ENCODE data around the gene DES. TPM values are rescaled to one million over a fixed set of nuclear protein-coding genes. Genes with fewer than 3 reads are reported as not detected.
A peak's percentile ranks its signal among the peaks of the same experiment; 100 is the strongest.

DES gene
- total and polyA plus RNA-seq, 4 donors, result 23.9 to 108 (median 57.9) TPM

- peaks cover 0 to 12% (median 9%) of the 10 kb centered on the region in 5 donors for H3K4me1 ChIP-seq (ENCODE audit: control insufficient read depth in 5 of 5, insufficient read depth in 5 of 5, low read length in 5 of 5)
- peak overlapping the region in 1 of 2 donors; percentile 95 for H3K27ac ChIP-seq (ENCODE audit: low read depth in 1 of 2, low read length in 1 of 2)
- TF ChIP-seq CTCF (IDR thresholded peaks at IDR 0.05; ENCODE audit: control extremely low read depth, extremely low read depth), result no peak
Observed at GRCh38 chr2:219417374-219417773, 803 bp upstream of the DES start.

GRCh38 chr2:219419012-219419324, 791 bp downstream of the DES start:
- Histone ChIP-seq H3K27ac (ENCODE audit: low read depth in 1 of 2, low read length in 1 of 2) (peak overlapping the region in 1 of 2 donors; percentile 95), H3K4me3 (peak overlapping the region; percentile 5), H3K9ac (ENCODE audit: insufficient read depth in 1 of 2, low read length in 2 of 2) (no peak overlapping the region), H3K27me3 (ENCODE audit: control insufficient read depth in 3 of 3, insufficient read depth in 3 of 3, low read length in 2 of 3) (peaks cover 0 to 19% (median 0%) of the 10 kb centered on the region in 3 donors), H3K9me3 (ENCODE audit: control insufficient read depth in 4 of 4, insufficient read depth in 3 of 4, low read length in 3 of 4) (no peaks in the 10 kb centered on the region), H3K4me1 (ENCODE audit: control insufficient read depth in 5 of 5, insufficient read depth in 5 of 5, low read length in 5 of 5) (peaks cover 0 to 12% (median 9%) of the 10 kb centered on the region in 5 donors), H3K36me3 (ENCODE audit: control insufficient read depth in 4 of 4, insufficient read depth in 4 of 4, low read length in 4 of 4) (no peaks in the 10 kb centered on the region)
- TF ChIP-seq CTCF (IDR thresholded peaks at IDR 0.05; ENCODE audit: control extremely low read depth, extremely low read depth), result no peak
- WGBS, 2 donors, result 44 to 49% methylated on average over 11 to 12 of the region's 12 CpGs
- DNase-seq, result no peak
- ATAC-seq (ENCODE audit: insufficient read depth, low FRiP score), result no peak

More at GRCh38 chr2:219417374-219417773, 803 bp upstream of the DES start:
- Histone ChIP-seq H3K9ac (ENCODE audit: insufficient read depth in 1 of 2, low read length in 2 of 2) (no peak overlapping the region), H3K36me3 (ENCODE audit: control insufficient read depth in 4 of 4, insufficient read depth in 4 of 4, low read length in 4 of 4) (no peaks in the 10 kb centered on the region), H3K4me3 (no peak overlapping the region), H3K27me3 (ENCODE audit: control insufficient read depth in 3 of 3, insufficient read depth in 3 of 3, low read length in 2 of 3) (peaks cover 0 to 19% (median 0%) of the 10 kb centered on the region in 3 donors), H3K9me3 (ENCODE audit: control insufficient read depth in 4 of 4, insufficient read depth in 3 of 4, low read length in 3 of 4) (no peaks in the 10 kb centered on the region)
- DNase-seq (peak in 1 of 3 donors; percentile 38), ATAC-seq (ENCODE audit: insufficient read depth, low FRiP score) (no peak)
- 69 to 80% methylated on average over 9 of the region's 9 CpGs for WGBS, 2 donors

GRCh38 chr2:219419331-219420197, 1.4 kb downstream of the DES start:
- ATAC-seq (ENCODE audit: insufficient read depth, low FRiP score), result no peak
- TF ChIP-seq CTCF (IDR thresholded peaks at IDR 0.05; ENCODE audit: control extremely low read depth, extremely low read depth), result no peak
- no peak overlapping the region for H3K9ac ChIP-seq (ENCODE audit: insufficient read depth in 1 of 2, low read length in 2 of 2)
- H3K36me3 ChIP-seq (ENCODE audit: control insufficient read depth in 4 of 4, insufficient read depth in 4 of 4, low read length in 4 of 4), result no peaks in the 10 kb centered on the region
- no peak overlapping the region for H3K4me3 ChIP-seq
- 65 to 69% methylated on average over 9 of the region's 9 CpGs for WGBS, 2 donors
- H3K27me3 ChIP-seq (ENCODE audit: control insufficient read depth in 3 of 3, insufficient read depth in 3 of 3, low read length in 2 of 3), result peaks cover 0 to 19% (median 0%) of the 10 kb centered on the region in 3 donors
- DNase-seq, result no peak
- peaks cover 0 to 18% (median 9%) of the 10 kb centered on the region in 5 donors for H3K4me1 ChIP-seq (ENCODE audit: control insufficient read depth in 5 of 5, insufficient read depth in 5 of 5, low read length in 5 of 5)
- H3K9me3 ChIP-seq (ENCODE audit: control insufficient read depth in 4 of 4, insufficient read depth in 3 of 4, low read length in 3 of 4), result no peaks in the 10 kb centered on the region
- peak overlapping the region in 1 of 2 donors; percentile 95 for H3K27ac ChIP-seq (ENCODE audit: low read depth in 1 of 2, low read length in 1 of 2)

Measured in lung (tissue), 12 donors.